HL-60 (cell line): Measurements from ENCODE around the gene CNTNAP2.

Experiments
- DNase-seq, 2 experiments: peaks; one replicate each; pipeline ENCODE4 v3.0.0-alpha.2; 2010 to 2020; ENCODE audit warnings: low read depth in 1 of 2, low spot score in 1 of 2
- H3K27ac ChIP-seq: fragments of 250-450 bp; sonication (Bioruptor Pico); replicated peaks from 2 replicates; pipeline ENCODE4 v1.5.1; 2020; ENCODE audit warnings: mild to moderate bottlenecking, moderate library complexity
- H3K27me3 ChIP-seq: fragments of 250-450 bp; sonication (Bioruptor Pico); 2 replicates; pipeline ENCODE4 v1.5.1; 2021; ENCODE audit warnings: mild to moderate bottlenecking, moderate library complexity; ENCODE audit not compliant: insufficient read depth, poor library complexity, severe bottlenecking
- H3K4me3 ChIP-seq: replicated peaks from 2 replicates; pipeline ENCODE4 v1.5.1; 2011; ENCODE audit warnings: mild to moderate bottlenecking, control low read depth, low read length; ENCODE audit not compliant: insufficient read depth
- GABPA ChIP-seq: IDR thresholded peaks from 2 replicates; pipeline ENCODE4 v1.6.1; 2012; ENCODE audit warnings: low read depth
- POLR2AphosphoS5 ChIP-seq: IDR thresholded peaks from 2 replicates; pipeline ENCODE4 v1.6.1; 2012; ENCODE audit warnings: low read depth
- SPI1 ChIP-seq: IDR thresholded peaks from 2 replicates; pipeline ENCODE4 v1.6.1; 2012; ENCODE audit warnings: low read depth, mild to moderate bottlenecking, borderline replicate concordance
- TF ChIP-seq, protein P1 (sequence below): IDR thresholded peaks from one replicate; pipeline ENCODE4 v1.5.1; 2011; ENCODE audit warnings: low read length, control low read depth, inconsistent platforms; ENCODE audit not compliant: insufficient read depth
- TF ChIP-seq, protein P2 (sequence below): IDR thresholded peaks from 2 replicates; pipeline ENCODE4 v1.6.1; 2012; ENCODE audit warnings: low read depth; ENCODE audit not compliant: insufficient replicate concordance

CNTNAP2 gene

DNA sequence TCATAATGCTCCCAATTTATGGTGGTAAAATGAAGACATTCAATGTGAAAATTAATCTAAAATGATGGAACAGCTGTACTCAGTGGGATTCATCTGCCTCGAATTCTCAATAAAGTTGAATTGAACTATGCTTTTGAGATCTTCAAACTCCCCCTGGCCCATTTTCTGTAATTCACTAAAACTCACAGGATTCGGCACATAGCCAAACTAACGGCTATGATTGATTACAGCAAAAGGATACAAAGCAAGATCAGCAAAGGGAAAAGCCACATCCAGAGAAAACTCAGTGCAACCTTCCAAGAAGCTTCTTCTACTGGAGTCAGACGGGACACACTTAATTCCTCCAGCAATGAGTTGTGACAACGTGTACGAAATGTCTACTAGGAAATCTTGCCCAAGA, 307.5 kb downstream of the CNTNAP2 start:
- H3K4me3 ChIP-seq = no peak overlapping the region
- H3K27me3 ChIP-seq = no peaks in the 10 kb centered on the region
- TF ChIP-seq, protein P1, sequence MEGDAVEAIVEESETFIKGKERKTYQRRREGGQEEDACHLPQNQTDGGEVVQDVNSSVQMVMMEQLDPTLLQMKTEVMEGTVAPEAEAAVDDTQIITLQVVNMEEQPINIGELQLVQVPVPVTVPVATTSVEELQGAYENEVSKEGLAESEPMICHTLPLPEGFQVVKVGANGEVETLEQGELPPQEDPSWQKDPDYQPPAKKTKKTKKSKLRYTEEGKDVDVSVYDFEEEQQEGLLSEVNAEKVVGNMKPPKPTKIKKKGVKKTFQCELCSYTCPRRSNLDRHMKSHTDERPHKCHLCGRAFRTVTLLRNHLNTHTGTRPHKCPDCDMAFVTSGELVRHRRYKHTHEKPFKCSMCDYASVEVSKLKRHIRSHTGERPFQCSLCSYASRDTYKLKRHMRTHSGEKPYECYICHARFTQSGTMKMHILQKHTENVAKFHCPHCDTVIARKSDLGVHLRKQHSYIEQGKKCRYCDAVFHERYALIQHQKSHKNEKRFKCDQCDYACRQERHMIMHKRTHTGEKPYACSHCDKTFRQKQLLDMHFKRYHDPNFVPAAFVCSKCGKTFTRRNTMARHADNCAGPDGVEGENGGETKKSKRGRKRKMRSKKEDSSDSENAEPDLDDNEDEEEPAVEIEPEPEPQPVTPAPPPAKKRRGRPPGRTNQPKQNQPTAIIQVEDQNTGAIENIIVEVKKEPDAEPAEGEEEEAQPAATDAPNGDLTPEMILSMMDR = no peak
- TF ChIP-seq, protein P2, sequence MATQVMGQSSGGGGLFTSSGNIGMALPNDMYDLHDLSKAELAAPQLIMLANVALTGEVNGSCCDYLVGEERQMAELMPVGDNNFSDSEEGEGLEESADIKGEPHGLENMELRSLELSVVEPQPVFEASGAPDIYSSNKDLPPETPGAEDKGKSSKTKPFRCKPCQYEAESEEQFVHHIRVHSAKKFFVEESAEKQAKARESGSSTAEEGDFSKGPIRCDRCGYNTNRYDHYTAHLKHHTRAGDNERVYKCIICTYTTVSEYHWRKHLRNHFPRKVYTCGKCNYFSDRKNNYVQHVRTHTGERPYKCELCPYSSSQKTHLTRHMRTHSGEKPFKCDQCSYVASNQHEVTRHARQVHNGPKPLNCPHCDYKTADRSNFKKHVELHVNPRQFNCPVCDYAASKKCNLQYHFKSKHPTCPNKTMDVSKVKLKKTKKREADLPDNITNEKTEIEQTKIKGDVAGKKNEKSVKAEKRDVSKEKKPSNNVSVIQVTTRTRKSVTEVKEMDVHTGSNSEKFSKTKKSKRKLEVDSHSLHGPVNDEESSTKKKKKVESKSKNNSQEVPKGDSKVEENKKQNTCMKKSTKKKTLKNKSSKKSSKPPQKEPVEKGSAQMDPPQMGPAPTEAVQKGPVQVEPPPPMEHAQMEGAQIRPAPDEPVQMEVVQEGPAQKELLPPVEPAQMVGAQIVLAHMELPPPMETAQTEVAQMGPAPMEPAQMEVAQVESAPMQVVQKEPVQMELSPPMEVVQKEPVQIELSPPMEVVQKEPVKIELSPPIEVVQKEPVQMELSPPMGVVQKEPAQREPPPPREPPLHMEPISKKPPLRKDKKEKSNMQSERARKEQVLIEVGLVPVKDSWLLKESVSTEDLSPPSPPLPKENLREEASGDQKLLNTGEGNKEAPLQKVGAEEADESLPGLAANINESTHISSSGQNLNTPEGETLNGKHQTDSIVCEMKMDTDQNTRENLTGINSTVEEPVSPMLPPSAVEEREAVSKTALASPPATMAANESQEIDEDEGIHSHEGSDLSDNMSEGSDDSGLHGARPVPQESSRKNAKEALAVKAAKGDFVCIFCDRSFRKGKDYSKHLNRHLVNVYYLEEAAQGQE = no peak
- no peak for TF ChIP-seq GABPA
- TF ChIP-seq SPI1 = no peak
- TF ChIP-seq POLR2AphosphoS5 = no peak
- no peak overlapping the region for H3K27ac ChIP-seq
- DNase-seq = no peak

- Histone ChIP-seq H3K27me3 (no peaks in the 10 kb centered on the region), H3K4me3 (no peak overlapping the region), H3K27ac (no peak overlapping the region)
- TF ChIP-seq GABPA (no peak), POLR2AphosphoS5 (no peak), SPI1 (no peak)
- TF ChIP-seq, protein P1 = no peak
- TF ChIP-seq, protein P2 = no peak
- DNase-seq = no peak
Observed at GRCh38 chr7:146433501-146433900, 316.9 kb downstream of the CNTNAP2 start.

GRCh38 chr7:146443102-146443501, 326.5 kb downstream of the CNTNAP2 start:
- no peak overlapping the region for H3K4me3 ChIP-seq
- DNase-seq = no peak

More at GRCh38 chr7:146443102-146443501, 326.5 kb downstream of the CNTNAP2 start:
- TF ChIP-seq, protein P2 = no peak
- TF ChIP-seq GABPA = no peak
- TF ChIP-seq, protein P1 = no peak
- no peak for TF ChIP-seq SPI1
- no peak for TF ChIP-seq POLR2AphosphoS5
- H3K27ac ChIP-seq = no peak overlapping the region
- H3K27me3 ChIP-seq = no peaks in the 10 kb centered on the region
